Loucy (cell line): Measurements from ENCODE around the gene MEGF6.

Experiments
- CTCF ChIP-seq: fragments of 200-600 bp; sonication (generic); conservative IDR thresholded peaks from 2 replicates; pipeline ENCODE4 v1.5.1; 2014; ENCODE audit warnings: mild to moderate bottlenecking, antibody characterized with exemption, low read length
- EZH2phosphoT487 ChIP-seq: fragments of 200-600 bp; IDR thresholded peaks from 2 replicates; pipeline ENCODE4 v1.6.1; 2018; ENCODE audit warnings: antibody characterized with exemption, mild to moderate bottlenecking, moderate library complexity, borderline replicate concordance

GRCh38 chr1:3443807-3444206, 167.5 kb downstream of the MEGF6 start:
- TF ChIP-seq CTCF (no peak), EZH2phosphoT487 (no peak)
